Progenitor cell of endocrine pancreas (in vitro differentiated cells): ENCODE results near the gene PRUNE2. TPM values are rescaled to one million over a fixed set of nuclear protein-coding genes. Genes with fewer than 3 reads are reported as not detected.
A peak's percentile ranks its signal among the peaks of the same experiment; 100 is the strongest.

Experiments
- DNase-seq: peaks from one replicate; pipeline ENCODE4 v3.0.0; 2021; ENCODE audit warnings: low spot score; ENCODE audit not compliant: unreplicated experiment
- H3K27ac Mint-ChIP-seq: 2 replicates; pipeline ENCODE4 v1.8.0; 2021; ENCODE audit warnings: mild to moderate bottlenecking, moderate library complexity, mixed read lengths
- H3K27me3 Mint-ChIP-seq: 2 replicates; pipeline ENCODE4 v1.8.0; 2021; ENCODE audit warnings: mixed read lengths
- H3K36me3 Mint-ChIP-seq: 2 replicates; pipeline ENCODE4 v1.8.0; 2022; ENCODE audit warnings: mixed read lengths; ENCODE audit not compliant: insufficient read depth
- H3K4me1 Mint-ChIP-seq: 2 replicates; pipeline ENCODE4 v1.8.0; 2021; ENCODE audit warnings: low read depth, mixed read lengths
- H3K4me3 Mint-ChIP-seq: 2 replicates; pipeline ENCODE4 v1.8.0; 2021; ENCODE audit warnings: low read depth, mild to moderate bottlenecking, moderate library complexity, mixed read lengths
- H3K9me3 Mint-ChIP-seq: 2 replicates; pipeline ENCODE4 v1.8.0; 2021; ENCODE audit warnings: low read depth, mixed read lengths
- CTCF ChIP-seq: fragments of 200-600 bp; sonication (generic); IDR thresholded peaks from one replicate; pipeline ENCODE4 v1.5.0; 2021; ENCODE audit warnings: antibody characterized with exemption, mild to moderate bottlenecking; ENCODE audit not compliant: unreplicated experiment
- total RNA-seq: library from RNA; stranded (reverse); gene quantifications from 2 replicates; pipeline ENCODE4 v1.2.1, GENCODE V29; 2021

PRUNE2 gene
- total RNA-seq, 1 donor from 2014 or later, result 5.6 TPM

- H3K4me3 Mint-ChIP-seq, result no peak overlapping the region
- no peak for DNase-seq
- H3K36me3 Mint-ChIP-seq, result no peaks in the 10 kb centered on the region
- H3K4me1 Mint-ChIP-seq, result peaks cover 1% of the 10 kb centered on the region
- peaks cover 11% of the 10 kb centered on the region for H3K27me3 Mint-ChIP-seq
- H3K27ac Mint-ChIP-seq, result no peak overlapping the region
- no peak for TF ChIP-seq CTCF
- no peaks in the 10 kb centered on the region for H3K9me3 Mint-ChIP-seq
Observed at GRCh38 chr9:76784881-76785280, 121.0 kb downstream of the PRUNE2 start.

GRCh38 chr9:76772686-76773445 lies 133.0 kb downstream of the PRUNE2 start:
- no peaks in the 10 kb centered on the region for H3K4me1 Mint-ChIP-seq

GRCh38 chr9:76766126-76766525 lies 139.8 kb downstream of the PRUNE2 start:
- H3K4me1 Mint-ChIP-seq, result no peaks in the 10 kb centered on the region
- DNase-seq, result no peak
- H3K27ac Mint-ChIP-seq, result no peak overlapping the region
- no peaks in the 10 kb centered on the region for H3K9me3 Mint-ChIP-seq
- H3K4me3 Mint-ChIP-seq, result no peak overlapping the region
- no peaks in the 10 kb centered on the region for H3K36me3 Mint-ChIP-seq
- no peak for TF ChIP-seq CTCF
- H3K27me3 Mint-ChIP-seq, result peaks cover 8% of the 10 kb centered on the region

More at GRCh38 chr9:76772686-76773445, 133.0 kb downstream of the PRUNE2 start:
- Mint-ChIP-seq H3K4me3 (no peak overlapping the region), H3K36me3 (no peaks in the 10 kb centered on the region), H3K27me3 (no peaks in the 10 kb centered on the region), H3K9me3 (no peaks in the 10 kb centered on the region), H3K27ac (no peak overlapping the region)
- TF ChIP-seq CTCF, result no peak
- no peak for DNase-seq

- no peak for DNase-seq
- no peak for TF ChIP-seq CTCF
- no peak within 1 kb of the TSS for H3K27ac Mint-ChIP-seq
- H3K9me3 Mint-ChIP-seq, result no peaks in the 10 kb centered on the region
- no peak within 1 kb of the TSS for H3K4me3 Mint-ChIP-seq
- H3K36me3 Mint-ChIP-seq, result no peaks in the 10 kb centered on the region
- peaks cover 21% of the 10 kb centered on the region for H3K27me3 Mint-ChIP-seq
- no peaks in the 10 kb centered on the region for H3K4me1 Mint-ChIP-seq
Observed at GRCh38 chr9:76764138-76764537, 141.8 kb downstream of the PRUNE2 start, which contains the start of gene PCA3. PCA3 (plus strand) TSS chr9:76764438.

GRCh38 chr9:76761448-76761847 lies 144.5 kb downstream of the PRUNE2 start:
- no peak for DNase-seq
- H3K4me1 Mint-ChIP-seq, result no peaks in the 10 kb centered on the region
- TF ChIP-seq CTCF, result peak; percentile 48
- H3K27me3 Mint-ChIP-seq, result peaks cover 24% of the 10 kb centered on the region
- H3K4me3 Mint-ChIP-seq, result no peak overlapping the region
- H3K36me3 Mint-ChIP-seq, result no peaks in the 10 kb centered on the region
- H3K9me3 Mint-ChIP-seq, result no peaks in the 10 kb centered on the region
- H3K27ac Mint-ChIP-seq, result no peak overlapping the region
